Measurements from ENCODE around the gene CCNT2.

DNA sequence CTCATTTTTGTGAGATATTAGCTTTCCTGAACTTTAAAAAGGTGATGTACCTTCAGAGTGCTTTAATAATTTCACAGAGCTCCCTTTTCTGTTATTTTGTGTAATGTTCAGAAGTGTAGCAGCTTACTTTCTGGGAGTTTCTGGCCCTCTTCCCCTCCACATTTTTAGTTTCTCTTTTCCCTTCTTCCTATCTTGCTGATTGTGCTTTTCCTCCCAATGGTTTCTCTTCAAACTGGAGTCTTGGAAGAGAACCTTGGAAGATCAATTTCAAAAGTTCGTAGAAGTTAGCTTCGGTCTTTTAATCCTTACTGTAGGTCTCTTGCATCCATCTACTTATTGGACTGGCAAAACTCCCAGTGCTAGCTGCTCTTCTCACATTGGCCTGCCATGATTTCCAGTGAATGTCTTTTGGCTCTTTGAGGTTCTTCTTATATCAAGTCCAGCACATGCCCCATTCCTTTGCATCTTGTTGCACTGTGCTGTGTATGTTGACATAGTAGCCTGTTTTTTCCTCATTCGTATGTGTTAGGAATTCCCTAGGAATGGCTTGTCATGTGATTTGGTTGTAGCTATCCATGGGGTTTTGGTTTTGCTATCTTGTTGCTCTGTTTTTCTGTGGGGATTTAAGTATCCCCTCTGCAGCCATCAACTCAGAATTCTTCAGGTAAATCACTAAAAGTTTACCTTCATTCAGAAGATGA is 7.8 kb downstream of the CCNT2 start:
- TF ChIP-seq, protein P1, sequence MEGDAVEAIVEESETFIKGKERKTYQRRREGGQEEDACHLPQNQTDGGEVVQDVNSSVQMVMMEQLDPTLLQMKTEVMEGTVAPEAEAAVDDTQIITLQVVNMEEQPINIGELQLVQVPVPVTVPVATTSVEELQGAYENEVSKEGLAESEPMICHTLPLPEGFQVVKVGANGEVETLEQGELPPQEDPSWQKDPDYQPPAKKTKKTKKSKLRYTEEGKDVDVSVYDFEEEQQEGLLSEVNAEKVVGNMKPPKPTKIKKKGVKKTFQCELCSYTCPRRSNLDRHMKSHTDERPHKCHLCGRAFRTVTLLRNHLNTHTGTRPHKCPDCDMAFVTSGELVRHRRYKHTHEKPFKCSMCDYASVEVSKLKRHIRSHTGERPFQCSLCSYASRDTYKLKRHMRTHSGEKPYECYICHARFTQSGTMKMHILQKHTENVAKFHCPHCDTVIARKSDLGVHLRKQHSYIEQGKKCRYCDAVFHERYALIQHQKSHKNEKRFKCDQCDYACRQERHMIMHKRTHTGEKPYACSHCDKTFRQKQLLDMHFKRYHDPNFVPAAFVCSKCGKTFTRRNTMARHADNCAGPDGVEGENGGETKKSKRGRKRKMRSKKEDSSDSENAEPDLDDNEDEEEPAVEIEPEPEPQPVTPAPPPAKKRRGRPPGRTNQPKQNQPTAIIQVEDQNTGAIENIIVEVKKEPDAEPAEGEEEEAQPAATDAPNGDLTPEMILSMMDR (IDR thresholded peaks at IDR 0.05; ENCODE audit: borderline replicate concordance, extremely low read depth, low read length, poor library complexity, severe bottlenecking): no peak
- TF ChIP-seq EZH2 (IDR thresholded peaks at IDR 0.05; ENCODE audit: borderline replicate concordance, low read depth, low read length, severe bottlenecking): no peak

Data from DND-41 (cell line).